Kidney (tissue), 11 donors: ENCODE results near the gene SMIM34. TPM values are rescaled to one million over a fixed set of nuclear protein-coding genes. Genes with fewer than 3 reads are reported as not detected.
"Not testable (repeated sequence)": the region's sequence is repeated elsewhere in the genome, so short reads cannot be mapped to it uniquely, and the experiment has no call there.

Experiments used
- DNase-seq, 5 donors: peaks; one replicate each; pipeline ENCODE4 v3.0.0-alpha.2; 2013 to 2020
- FAIRE-seq: peaks from 2 replicates; lab custom pipeline; 2012; peaks lifted over from hg19 to GRCh38; lab: Jason Lieb, UNC
- H3K27ac ChIP-seq, 2 donors: one replicate each; pipeline ENCODE4 v1.7.0; 2013; ENCODE audit warnings: low read depth in 2 of 2, low read length in 2 of 2, inconsistent platforms in 1 of 2
- H3K27me3 ChIP-seq: one replicate; pipeline ENCODE4 v1.7.1; 2013; ENCODE audit warnings: low read length, inconsistent platforms; ENCODE audit not compliant: control insufficient read depth, insufficient read depth
- H3K36me3 ChIP-seq, 3 donors: one replicate each; pipeline versions ENCODE4 v1.7.0 to v1.7.1; 2013; ENCODE audit warnings: low read length in 3 of 3, control low read depth in 1 of 3, inconsistent platforms in 1 of 3; ENCODE audit not compliant: insufficient read depth in 3 of 3, control insufficient read depth in 2 of 3
- H3K4me1 ChIP-seq, 3 donors: one replicate each; pipeline versions ENCODE4 v1.7.0 to v1.7.1; 2013; ENCODE audit warnings: low read length in 3 of 3, inconsistent platforms in 1 of 3, low read depth in 1 of 3; ENCODE audit not compliant: control insufficient read depth in 2 of 3, insufficient read depth in 2 of 3
- H3K4me3 ChIP-seq, 3 donors: one replicate each; pipeline versions ENCODE4 v1.7.0 to v1.8.1; 2013; ENCODE audit warnings: low read length in 3 of 3, control low read depth in 1 of 3, inconsistent platforms in 1 of 3
- H3K9ac ChIP-seq, 3 donors: one replicate each; pipeline versions ENCODE4 v1.7.0 to v1.7.1; 2013; ENCODE audit warnings: low read length in 3 of 3, control low read depth in 1 of 3, inconsistent platforms in 1 of 3
- H3K9me3 ChIP-seq, 3 donors: one replicate each; pipeline versions ENCODE4 v1.7.0 to v1.7.1; 2013; ENCODE audit warnings: low read length in 3 of 3, control low read depth in 1 of 3, inconsistent platforms in 1 of 3; ENCODE audit not compliant: control insufficient read depth in 2 of 3, insufficient read depth in 1 of 3
- intact Hi-C: fragments of 100-400 bp; cut with DNase I; formaldehyde crosslinking; loops from one replicate; pipeline ENCODE4 v1.11.1; 2022
- polyA plus RNA-seq: library from polyadenylated mRNA; stranded (reverse); fragments of 350-450 nt; fragmentation: Illumina TruSeq; extraction: RNeasy Lipid Tissue Mini Kit (QIAGEN cat#74804); gene quantifications from one replicate; pipeline ENCODE4 v1.2.3, GENCODE V29; 2014; ENCODE audit warnings: low read depth, low replicate concordance; ENCODE audit not compliant: insufficient read depth
- total RNA-seq: library from RNA; stranded (reverse); fragmentation: NEBNext Ultra II Directional; extraction: Animal tissue kit (Norgen Biotek cat#: 25700); gene quantifications from one replicate; pipeline ENCODE4 v1.2.1, GENCODE V29; 2021
- donor health status: control.
- donor health status: control.
- donor health status: DM: yes; HTN: yes; CAD: no.
- donor health status: Normal renal cell carcinoma (clear cell type).

SMIM34 gene
- total and polyA plus RNA-seq, 2 donors from 2014 or later, result 0.41 to 1.7 TPM

DNA sequence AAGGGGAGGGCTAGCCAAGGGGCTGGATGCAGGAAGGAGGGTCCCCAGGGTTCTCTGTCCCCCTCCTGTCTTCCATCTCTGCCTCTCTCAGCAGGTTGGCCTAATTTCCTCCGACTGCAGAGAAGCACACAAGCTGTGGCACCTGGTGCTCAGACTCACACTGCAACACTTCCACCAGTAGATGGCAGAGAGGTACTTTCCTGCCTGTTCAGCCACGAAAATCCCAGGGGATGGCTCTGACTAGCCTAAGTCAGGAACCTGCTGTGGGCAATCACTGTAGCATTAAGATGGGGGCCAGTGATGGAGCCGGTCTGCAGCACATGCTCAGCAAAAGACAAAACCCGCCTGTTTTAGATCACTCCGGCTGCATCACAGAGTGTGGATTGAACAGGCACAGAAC is 6.0 kb upstream of the SMIM34 start:
- FAIRE-seq, H3K4me1 ChIP-seq, H3K4me3 ChIP-seq, H3K9me3 ChIP-seq, intact Hi-C loops, DNase-seq, H3K27ac ChIP-seq, H3K9ac ChIP-seq, H3K36me3 ChIP-seq, H3K27me3 ChIP-seq: not testable (repeated sequence)

DNA sequence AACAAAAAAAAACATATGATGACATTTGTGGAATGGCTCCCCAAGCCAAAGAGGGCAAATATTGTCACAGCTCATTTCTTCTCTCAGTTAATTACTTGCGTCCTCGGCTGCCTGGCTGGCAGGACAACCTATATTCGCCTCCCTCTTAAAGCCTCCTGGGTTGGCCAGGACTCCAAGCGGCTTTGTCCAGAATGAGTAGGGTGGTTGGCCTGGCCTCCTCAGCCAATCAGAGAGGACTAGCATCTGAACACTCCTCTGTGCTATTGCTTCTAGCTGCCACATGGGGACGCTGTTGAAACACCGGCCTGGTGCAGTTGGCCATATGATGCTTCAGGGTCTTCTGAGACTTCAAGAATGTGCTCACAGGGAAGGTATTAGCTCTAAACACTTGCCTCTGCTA is 4.7 kb upstream of the SMIM34 start:
- H3K36me3 ChIP-seq, H3K4me3 ChIP-seq, FAIRE-seq, H3K27me3 ChIP-seq, H3K9ac ChIP-seq, intact Hi-C loops, DNase-seq, H3K4me1 ChIP-seq, H3K27ac ChIP-seq, H3K9me3 ChIP-seq: not testable (repeated sequence)

- H3K4me3 ChIP-seq, H3K9ac ChIP-seq, intact Hi-C loops, H3K36me3 ChIP-seq, H3K27me3 ChIP-seq, H3K27ac ChIP-seq, H3K9me3 ChIP-seq, DNase-seq, H3K4me1 ChIP-seq, FAIRE-seq: not testable (repeated sequence)
Measured at GRCh38 chr21:34427339-34427738, 3.6 kb upstream of the SMIM34 start.

- H3K27ac ChIP-seq, H3K9me3 ChIP-seq, FAIRE-seq, H3K4me3 ChIP-seq, intact Hi-C loops, DNase-seq, H3K9ac ChIP-seq, H3K4me1 ChIP-seq, H3K36me3 ChIP-seq, H3K27me3 ChIP-seq: not testable (repeated sequence)
Measured at GRCh38 chr21:34417448-34418077, 6.2 kb downstream of the SMIM34 start.

GRCh38 chr21:34407294-34407693 is 16.5 kb downstream of the SMIM34 start:
- H3K27ac ChIP-seq, H3K9ac ChIP-seq, H3K4me1 ChIP-seq, H3K36me3 ChIP-seq, H3K9me3 ChIP-seq, intact Hi-C loops, H3K4me3 ChIP-seq, DNase-seq, FAIRE-seq, H3K27me3 ChIP-seq: not testable (repeated sequence)

GRCh38 chr21:34406676-34407075 is 17.1 kb downstream of the SMIM34 start:
- DNase-seq, H3K27me3 ChIP-seq, H3K4me3 ChIP-seq, H3K9ac ChIP-seq, H3K27ac ChIP-seq, FAIRE-seq, H3K9me3 ChIP-seq, H3K4me1 ChIP-seq, H3K36me3 ChIP-seq, intact Hi-C loops: not testable (repeated sequence)

DNA sequence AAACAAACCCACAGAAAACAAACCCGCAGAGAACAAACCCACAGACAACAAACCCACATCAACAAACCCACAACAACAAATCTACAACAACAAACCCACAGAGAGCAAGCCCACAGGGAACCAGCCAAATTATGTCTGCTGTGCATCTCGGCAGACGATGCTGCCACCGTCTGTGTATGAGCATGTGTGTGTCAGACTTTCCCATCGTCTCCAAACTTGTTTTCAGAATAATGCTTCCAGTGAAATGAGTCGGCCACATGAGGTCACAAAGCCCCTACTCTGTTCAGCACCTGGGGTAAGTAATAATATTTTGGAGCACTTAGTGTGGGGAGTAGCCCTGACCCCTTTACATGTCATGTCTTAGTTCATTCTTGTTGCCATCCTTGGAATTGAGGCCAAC is 17.6 kb downstream of the SMIM34 start:
- not testable (repeated sequence) for FAIRE-seq, H3K9ac ChIP-seq

GRCh38 chr21:34405686-34406085 is 18.1 kb downstream of the SMIM34 start:
- H3K4me1 ChIP-seq, H3K9me3 ChIP-seq, H3K4me3 ChIP-seq, H3K9ac ChIP-seq, DNase-seq, H3K27ac ChIP-seq, H3K36me3 ChIP-seq, intact Hi-C loops, FAIRE-seq, H3K27me3 ChIP-seq: not testable (repeated sequence)

More for the DNA sequence above, 17.6 kb downstream of the SMIM34 start:
- DNase-seq, H3K27me3 ChIP-seq, intact Hi-C loops, H3K36me3 ChIP-seq, H3K27ac ChIP-seq, H3K4me3 ChIP-seq, H3K9me3 ChIP-seq, H3K4me1 ChIP-seq: not testable (repeated sequence)
